Glomerular visceral epithelial cell (primary cell): ENCODE results near the gene LRRC19.

ENCODE experiments used
- DNase-seq: peaks from one replicate; pipeline ENCODE4 v3.0.0-alpha.2; 2016; ENCODE audit errors: extremely low spot score

LRRC19 gene

GRCh38 chr9:27005491-27005890 is at the start of gene LRRC19:
TSS of gene LRRC19 (minus strand) at chr9:27005672. CDS start at chr9:26999694, 5,978 bp downstream.
- no peak for DNase-seq

DNA sequence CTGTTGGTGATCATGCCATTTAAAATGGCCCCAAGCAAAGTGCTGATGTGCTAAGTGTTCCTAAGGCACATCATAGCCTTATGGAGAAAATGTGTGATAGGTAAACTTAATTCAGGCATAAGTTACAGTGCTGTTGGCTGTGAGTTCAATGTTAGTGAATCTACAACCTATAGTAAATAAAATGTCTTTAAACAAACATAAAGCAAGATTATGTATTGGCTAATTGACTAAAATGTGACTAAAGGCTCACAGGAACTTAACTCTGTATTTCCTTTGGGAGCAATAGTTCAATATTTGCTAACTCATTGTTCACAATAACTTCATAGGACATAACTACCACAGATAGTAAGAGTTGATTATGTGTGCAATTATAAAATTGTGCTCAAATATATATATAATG is 49.4 kb upstream of the LRRC19 start:
- DNase-seq, result no peak

- no peak for DNase-seq
Observed at GRCh38 chr9:27054125-27054524, 48.7 kb upstream of the LRRC19 start.

DNA sequence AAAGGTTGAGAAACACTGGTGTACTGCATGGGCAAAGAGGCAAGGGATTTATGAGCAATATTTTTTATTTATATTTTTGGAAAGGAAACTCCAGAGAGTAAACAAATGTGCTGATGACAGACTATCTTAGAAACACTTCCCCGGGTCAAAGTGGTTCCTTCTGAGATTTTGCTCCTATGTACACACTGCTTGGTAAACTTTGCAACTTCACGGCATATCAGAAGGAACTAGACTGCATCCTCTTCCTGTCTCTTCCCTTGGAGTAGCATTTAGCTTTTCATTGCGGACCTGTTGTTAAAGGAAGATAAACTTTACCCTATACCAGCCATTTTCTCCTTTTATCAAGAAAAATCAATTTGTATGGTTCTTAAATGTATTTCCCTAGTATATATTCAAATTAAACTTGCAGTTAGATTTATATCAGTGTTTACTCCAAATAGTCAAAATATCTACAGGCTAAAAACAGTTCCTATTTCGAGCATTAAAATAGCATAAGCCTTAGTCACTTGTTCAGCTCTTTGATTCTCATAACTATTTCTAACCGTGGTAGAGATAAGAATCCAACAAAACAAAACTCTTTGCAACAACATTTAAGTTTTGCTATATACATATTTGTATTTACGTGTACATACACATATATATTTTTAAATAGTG is 48.0 kb upstream of the LRRC19 start:
- no peak for DNase-seq

DNA sequence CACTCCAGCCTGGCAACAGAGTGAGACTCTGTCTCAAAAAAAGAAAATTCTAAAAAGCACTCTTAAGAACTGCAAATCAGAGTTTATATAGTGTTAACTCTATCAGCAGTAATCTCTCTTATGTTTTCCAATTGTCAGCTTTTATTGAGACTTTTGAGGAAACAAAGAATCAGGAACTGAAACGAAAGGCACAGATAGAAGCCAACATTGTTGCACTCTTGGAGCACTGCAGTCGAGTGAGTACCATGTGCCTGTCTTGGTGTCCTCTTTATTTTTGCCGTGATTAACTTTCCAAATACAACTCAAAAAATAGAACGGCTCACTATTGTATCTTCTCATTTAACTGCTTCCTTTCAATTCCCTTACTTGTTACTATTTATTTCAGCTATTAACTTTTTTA is 41.7 kb upstream of the LRRC19 start:
- no peak for DNase-seq

DNA sequence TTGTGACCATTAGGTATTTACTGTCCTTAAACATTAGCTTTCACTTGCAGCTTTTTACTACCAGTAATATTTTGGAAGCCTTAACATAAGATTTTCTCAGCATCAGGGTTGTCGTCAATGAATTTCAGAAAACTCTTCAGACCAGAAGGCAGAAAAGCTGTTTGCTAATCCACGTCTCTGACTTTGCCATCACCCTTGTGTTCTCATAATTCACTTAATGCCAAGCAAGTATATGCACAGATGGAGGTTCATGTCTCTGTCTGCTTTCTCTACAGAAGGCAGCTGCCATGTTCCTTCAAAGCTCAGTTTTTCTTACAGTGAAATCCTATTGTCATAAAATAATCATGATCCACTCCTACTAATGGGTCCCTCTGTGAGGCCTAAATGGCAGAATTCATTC is 37.7 kb upstream of the LRRC19 start:
- no peak for DNase-seq

GRCh38 chr9:27042476-27042875 is 37.0 kb upstream of the LRRC19 start:
- no peak for DNase-seq

GRCh38 chr9:27041746-27042145 is 36.3 kb upstream of the LRRC19 start:
- DNase-seq, result no peak

- no peak for DNase-seq
Observed at GRCh38 chr9:27037499-27037898, 32.0 kb upstream of the LRRC19 start.

DNA sequence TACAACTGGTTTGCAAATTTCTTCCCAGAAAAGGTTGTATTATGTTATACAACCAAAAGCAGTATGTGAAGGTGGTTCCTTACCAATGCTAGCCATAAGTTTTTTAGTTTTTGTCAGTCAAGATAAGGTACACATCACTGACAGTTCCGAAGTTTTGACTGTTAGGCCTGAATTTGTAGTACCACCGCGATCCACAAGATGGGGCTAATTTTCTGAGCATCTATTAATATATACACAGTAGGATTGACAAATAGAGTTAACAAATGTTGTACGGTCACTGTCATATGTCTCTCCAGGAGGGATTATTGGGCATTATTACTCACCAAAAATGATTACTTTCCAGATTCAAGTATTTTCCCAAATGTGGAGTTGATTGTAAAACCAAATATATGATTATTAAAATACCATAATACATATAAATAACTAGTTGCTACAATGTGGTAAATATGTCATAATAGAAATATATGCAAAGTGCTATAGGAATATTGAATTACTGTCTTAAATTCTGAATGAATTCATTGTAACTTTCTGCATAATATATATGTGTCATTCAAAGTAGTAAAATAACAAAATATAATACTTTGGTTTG is 28.4 kb upstream of the LRRC19 start:
- peak; percentile 63 for DNase-seq

DNA sequence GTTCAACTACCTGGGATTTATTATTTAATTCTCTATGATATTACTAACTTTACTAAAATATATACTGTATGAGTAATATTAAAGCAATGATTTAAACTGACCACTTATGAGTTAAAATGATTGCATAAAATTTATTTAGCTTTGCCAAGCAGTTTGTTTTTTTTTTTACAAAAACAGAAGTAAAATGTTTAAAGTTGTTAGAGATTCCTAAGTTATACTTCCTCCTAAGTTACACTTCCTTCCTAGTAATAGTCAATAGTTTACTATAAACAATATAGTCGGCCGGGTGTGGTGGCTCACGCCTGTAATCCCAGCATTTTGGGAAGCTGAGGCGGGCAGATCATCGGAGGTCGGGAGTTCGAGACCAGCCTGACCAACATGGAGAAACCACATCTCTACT is 23.7 kb upstream of the LRRC19 start:
- no peak for DNase-seq

DNA sequence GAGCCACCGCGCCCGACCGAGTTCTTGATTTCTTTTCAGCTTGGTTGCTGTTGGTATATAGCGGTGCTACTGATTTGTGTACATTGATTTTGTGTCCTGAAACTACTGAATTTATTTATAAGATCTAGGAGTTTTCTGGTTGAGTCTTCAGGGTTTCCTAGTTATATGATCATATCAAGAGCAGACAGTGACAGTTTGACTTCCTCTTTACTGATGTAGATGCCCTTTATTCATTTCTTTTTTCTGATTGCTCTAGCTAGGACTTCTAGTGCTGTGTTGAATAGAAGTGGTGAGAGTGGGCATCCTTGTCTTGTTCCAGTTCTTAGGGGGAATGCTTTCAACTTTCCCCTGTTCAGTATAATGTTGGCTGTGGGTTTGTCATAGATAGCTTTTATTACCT is 17.4 kb upstream of the LRRC19 start:
- DNase-seq, result no peak

DNA sequence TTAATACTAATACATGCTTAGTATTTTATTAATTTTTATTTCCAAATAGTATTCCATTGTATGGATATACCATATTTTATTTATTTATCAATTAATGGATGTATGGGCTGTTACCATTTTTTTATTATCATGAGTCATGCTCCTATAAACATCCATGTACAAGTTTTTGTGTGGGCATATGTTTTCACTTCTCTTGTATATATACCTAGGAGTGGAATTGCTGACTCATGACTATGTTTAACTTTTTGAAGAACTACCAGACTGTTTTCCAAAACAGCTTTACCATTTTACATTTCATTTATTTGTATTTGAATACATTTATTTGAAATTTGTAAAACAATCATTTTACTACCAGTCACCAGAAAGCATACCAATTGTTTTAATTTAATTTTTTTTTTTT is 14.1 kb upstream of the LRRC19 start:
- DNase-seq, result no peak

- DNase-seq, result no peak
Observed at GRCh38 chr9:27003426-27004077, 1.9 kb downstream of the LRRC19 start.

DNA sequence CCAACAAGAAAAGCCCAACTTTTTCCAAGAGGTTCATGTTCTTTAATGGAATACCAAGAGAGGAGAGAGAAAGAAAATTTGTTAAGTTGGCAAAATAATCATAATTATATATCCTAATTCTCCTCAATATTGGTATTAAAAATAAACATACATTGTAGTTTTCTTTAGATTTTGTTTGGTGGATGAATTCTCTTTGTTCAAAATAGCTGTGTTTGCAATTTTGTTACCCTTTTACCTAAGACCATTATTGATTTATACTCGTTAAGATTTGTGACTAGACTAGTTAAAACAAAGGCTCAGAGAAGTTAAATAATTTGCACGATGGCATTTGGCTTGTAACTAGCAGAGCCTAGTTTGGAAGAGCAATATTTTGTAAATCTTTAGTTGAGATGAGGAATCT is 9.7 kb downstream of the LRRC19 start:
- no peak for DNase-seq

DNA sequence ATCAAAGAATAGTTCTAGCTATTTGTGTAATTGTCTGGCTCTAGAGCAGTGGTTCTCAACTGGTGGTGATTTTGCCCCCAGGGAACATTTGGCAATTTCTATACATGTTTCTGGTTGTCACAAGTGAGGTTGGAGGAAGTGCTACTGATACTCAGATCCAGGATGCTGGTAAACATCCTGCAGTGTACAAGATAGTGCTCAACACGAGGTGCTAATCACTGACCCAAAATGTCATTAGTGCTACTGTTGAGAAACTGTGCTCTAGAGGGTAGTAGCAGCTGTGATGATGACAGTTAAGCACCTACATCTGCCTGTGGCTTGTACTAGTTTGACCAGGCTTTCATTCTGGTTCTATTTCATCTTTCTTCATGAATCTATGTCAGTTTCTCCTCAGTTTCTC is 22.1 kb downstream of the LRRC19 start:
- no peak for DNase-seq

DNA sequence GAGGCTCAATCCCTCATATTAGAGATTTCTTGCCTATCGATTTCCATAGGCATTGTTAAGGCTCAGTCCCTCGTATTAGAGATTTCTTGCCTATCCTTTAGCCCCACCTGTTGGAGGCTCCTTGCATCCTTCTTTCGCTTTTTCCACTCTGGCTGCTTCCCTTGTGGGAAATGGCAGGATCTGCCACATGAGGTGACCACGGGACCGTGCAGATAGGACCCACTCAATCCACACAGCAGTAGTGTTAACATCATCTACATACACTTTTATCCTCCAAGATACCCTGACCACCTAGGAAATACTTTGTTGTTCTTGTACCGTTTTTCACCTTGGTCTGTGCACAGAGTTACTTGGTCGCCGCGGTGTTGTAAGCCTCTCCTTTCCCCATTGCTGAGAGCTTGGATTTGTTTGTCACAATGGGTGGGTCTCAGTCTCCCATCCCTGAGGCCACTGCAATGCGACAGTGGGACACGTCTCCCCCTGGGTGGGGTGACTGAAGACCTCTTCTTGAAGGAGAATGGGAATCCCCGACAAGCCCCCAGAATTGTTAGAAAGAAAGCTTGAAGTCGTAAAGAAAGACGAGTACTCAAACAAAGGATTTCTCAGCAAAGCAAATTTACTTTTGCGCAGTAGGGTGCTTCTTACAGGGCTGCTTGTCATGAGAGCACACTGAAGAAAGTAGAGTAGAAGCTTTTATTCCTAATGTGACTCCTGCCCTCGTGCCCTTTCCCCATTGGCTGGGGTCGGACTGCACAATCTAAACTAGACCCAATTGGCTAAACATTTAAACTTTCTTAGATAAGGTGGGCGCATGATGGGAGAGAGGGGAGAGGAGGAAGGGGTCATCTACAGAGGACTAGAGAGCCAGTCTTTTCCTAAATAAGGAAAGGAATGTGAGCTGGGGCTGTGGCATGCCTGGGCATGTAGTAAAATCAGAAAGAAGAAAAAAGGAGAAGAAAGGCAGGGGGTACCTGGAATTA is 29.5 kb downstream of the LRRC19 start:
- peak; percentile 45 for DNase-seq

GRCh38 chr9:26974927-26975326 is 30.5 kb downstream of the LRRC19 start:
- no peak for DNase-seq

DNA sequence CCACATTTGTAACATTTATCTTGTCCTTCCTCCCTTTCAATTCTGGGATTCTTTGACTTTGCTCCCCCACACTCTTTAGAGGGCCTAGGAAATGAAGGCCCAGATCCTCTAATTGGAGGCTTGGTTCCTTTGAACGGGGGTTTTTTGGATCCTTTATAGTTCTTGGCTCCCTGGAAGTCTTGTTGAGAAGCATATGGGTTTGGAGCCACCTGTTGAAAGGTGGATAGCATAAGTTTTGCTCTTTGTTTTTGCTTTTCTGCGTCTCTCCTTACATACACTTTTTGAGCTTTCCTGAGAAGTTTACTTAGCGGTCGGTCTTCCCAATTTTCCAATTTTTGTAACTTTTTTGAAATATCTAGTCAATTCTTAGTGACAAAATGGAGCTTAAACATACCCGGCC is 31.5 kb downstream of the LRRC19 start:
- DNase-seq, result no peak

GRCh38 chr9:26971721-26972120 is 33.8 kb downstream of the LRRC19 start:
- DNase-seq, result no peak

DNA sequence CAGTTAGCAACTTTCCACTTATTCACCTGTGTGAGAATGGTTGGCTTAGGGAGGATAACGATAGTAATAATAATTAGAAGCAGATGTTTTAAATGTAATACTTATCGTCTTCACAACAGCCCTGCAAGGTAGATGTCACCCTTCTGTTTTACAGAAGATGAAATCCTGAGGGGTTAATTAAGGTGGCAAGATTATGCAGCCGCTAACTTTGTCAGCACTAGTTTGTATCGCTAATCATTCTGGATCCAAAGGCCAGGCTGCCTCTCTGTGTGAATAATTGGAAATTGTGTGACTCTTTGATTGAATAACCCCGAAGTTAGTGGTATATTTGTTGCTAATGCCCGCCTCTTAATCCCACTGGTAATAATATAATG is 48.6 kb downstream of the LRRC19 start:
- DNase-seq, result no peak
